Trophoblast cell (in vitro differentiated cells and primary cell): Measurements from ENCODE around the gene CLCF1.

ENCODE experiments used
- DNase-seq, 2 donors: peaks; one replicate each; pipeline ENCODE4 v3.0.0-alpha.2; 2016
- H2AFZ ChIP-seq: 2 replicates; pipeline ENCODE4 v1.6.1; 2013; ENCODE audit warnings: low read length, moderate library complexity, mild to moderate bottlenecking; ENCODE audit not compliant: insufficient read depth, poor library complexity
- H2AK5ac ChIP-seq: 2 replicates; pipeline ENCODE4 v1.6.1; 2013; ENCODE audit warnings: mild to moderate bottlenecking, low read length
- H2BK120ac ChIP-seq: 2 replicates; pipeline ENCODE4 v1.6.1; 2013; ENCODE audit warnings: low read length, mild to moderate bottlenecking, moderate library complexity; ENCODE audit not compliant: insufficient read depth, poor library complexity
- H2BK12ac ChIP-seq: 2 replicates; pipeline ENCODE4 v1.6.1; 2013; ENCODE audit warnings: mild to moderate bottlenecking, low read length, moderate library complexity
- H2BK5ac ChIP-seq: 2 replicates; pipeline ENCODE4 v1.6.1; 2013; ENCODE audit warnings: low read length, low read depth, moderate library complexity, mild to moderate bottlenecking; ENCODE audit not compliant: poor library complexity
- H3K14ac ChIP-seq: 2 replicates; pipeline ENCODE4 v1.6.1; 2013; ENCODE audit warnings: mild to moderate bottlenecking, low read length
- H3K18ac ChIP-seq: 2 replicates; pipeline ENCODE4 v1.6.1; 2013; ENCODE audit warnings: mild to moderate bottlenecking, low read length
- H3K23ac ChIP-seq: 2 replicates; pipeline ENCODE4 v1.6.1; 2013; ENCODE audit warnings: low read length
- H3K27ac ChIP-seq: 2 replicates; pipeline ENCODE4 v1.5.1; 2013; ENCODE audit warnings: low read depth, mild to moderate bottlenecking, inconsistent platforms, low read length, moderate library complexity
- H3K27me3 ChIP-seq: 2 replicates; pipeline ENCODE4 v1.6.1; 2013; ENCODE audit warnings: inconsistent platforms, mild to moderate bottlenecking, low read length, moderate library complexity; ENCODE audit not compliant: insufficient read depth
- H3K36me3 ChIP-seq, 2 experiments: 1 replicate in 1 of 2; 2 replicates in 1 of 2; pipeline ENCODE4 v1.6.1; 2013; ENCODE audit warnings: low read length in 2 of 2, mild to moderate bottlenecking in 2 of 2, moderate library complexity in 1 of 2; ENCODE audit not compliant: insufficient read depth in 2 of 2, control insufficient read depth in 1 of 2
- H3K4ac ChIP-seq: 2 replicates; pipeline ENCODE4 v1.6.1; 2013; ENCODE audit warnings: low read depth, mild to moderate bottlenecking, low read length, moderate library complexity
- H3K4me1 ChIP-seq, 2 experiments: 1 replicate in 1 of 2; 2 replicates in 1 of 2; pipeline ENCODE4 v1.6.1; 2013; ENCODE audit warnings: low read length in 2 of 2, mild to moderate bottlenecking in 2 of 2, moderate library complexity in 1 of 2; ENCODE audit not compliant: insufficient read depth in 2 of 2, control insufficient read depth in 1 of 2
- H3K4me2 ChIP-seq: 2 replicates; pipeline ENCODE4 v1.6.1; 2013; ENCODE audit warnings: inconsistent platforms, mild to moderate bottlenecking, low read length, moderate library complexity
- H3K4me3 ChIP-seq: 2 replicates; pipeline ENCODE4 v1.5.1; 2013; ENCODE audit warnings: mild to moderate bottlenecking, low read depth, low read length, inconsistent platforms
- H3K79me1 ChIP-seq: one replicate; pipeline ENCODE4 v1.6.1; 2013; ENCODE audit warnings: low read length
- H3K79me2 ChIP-seq: 2 replicates; pipeline ENCODE4 v1.6.1; 2013; ENCODE audit warnings: low read length, mild to moderate bottlenecking; ENCODE audit not compliant: control insufficient read depth, insufficient read depth, poor library complexity
- H3K9ac ChIP-seq: 2 replicates; pipeline ENCODE4 v1.6.1; 2013; ENCODE audit warnings: mild to moderate bottlenecking, low read length
- H3K9me3 ChIP-seq: 2 replicates; pipeline ENCODE4 v1.6.1; 2013; ENCODE audit warnings: low read depth, mild to moderate bottlenecking, control low read depth, inconsistent platforms, low read length; ENCODE audit not compliant: insufficient read depth
- H4K12ac ChIP-seq: 2 replicates; pipeline ENCODE4 v1.6.1; 2013; ENCODE audit warnings: low read depth, mild to moderate bottlenecking, low read length, moderate library complexity
- H4K8ac ChIP-seq: 2 replicates; pipeline ENCODE4 v1.6.1; 2013; ENCODE audit warnings: low read depth, mild to moderate bottlenecking, low read length, moderate library complexity
- H4K91ac ChIP-seq: one replicate; pipeline ENCODE4 v1.6.1; 2013; ENCODE audit warnings: low read depth, mild to moderate bottlenecking, low read length, moderate library complexity
- WGBS: extraction: QIAGEN DNeasy Blood & Tissue Kit; methylation state at CpG from one replicate; pipeline ENCODE4 v1.1.7; 2013; ENCODE audit warnings: missing lambda C conversion rate; ENCODE audit not compliant: insufficient read length, insufficient coverage; ENCODE audit errors: extremely low coverage; 5-methylcytosine and 5-hydroxymethylcytosine counted together

CLCF1 gene

GRCh38 chr11:67374571-67375281, 1.3 kb upstream of the CLCF1 start:
- Histone ChIP-seq H4K8ac (peak overlapping the region; percentile 46), H2BK12ac (peak overlapping the region; percentile 15), H4K91ac (peak overlapping the region; percentile 50), H3K79me1 (peaks cover 29% of the 10 kb centered on the region), H3K18ac (peak overlapping the region; percentile 22), H3K27ac (peak overlapping the region; percentile 34), H3K9me3 (peaks cover 1% of the 10 kb centered on the region), H2BK120ac (peak overlapping the region; percentile 18), H4K12ac (peak overlapping the region; percentile 35), H3K4me2 (peak overlapping the region; percentile 72), H3K9ac (no peak overlapping the region), H2BK5ac (no peak overlapping the region), H3K23ac (no peak overlapping the region), H2AFZ (no peak overlapping the region), H3K14ac (peak overlapping the region; percentile 36), H3K79me2 (peaks cover 5% of the 10 kb centered on the region), H3K4me1 (peaks cover 39 to 47% of the 10 kb centered on the region in 2 experiments), H2AK5ac (no peak overlapping the region), H3K27me3 (peaks cover 15% of the 10 kb centered on the region), H3K4me3 (no peak overlapping the region), H3K4ac (no peak overlapping the region), H3K36me3 (no peaks in the 10 kb centered on the region)
- WGBS, result no CpG with 5 or more reads among the region's 9 CpGs
- DNase-seq, result no peak

- peaks cover 5% of the 10 kb centered on the region for H3K79me2 ChIP-seq
- peak overlapping the region; percentile 39 for H3K14ac ChIP-seq
- H2BK12ac ChIP-seq, result peak overlapping the region; percentile 15
- H3K18ac ChIP-seq, result peak overlapping the region; percentile 22
- H3K4me3 ChIP-seq, result peak overlapping the region; percentile 76
- H4K91ac ChIP-seq, result peak overlapping the region; percentile 96
- no peak overlapping the region for H3K23ac ChIP-seq
- peak overlapping the region; percentile 70 for H3K9ac ChIP-seq
- no peak overlapping the region for H2AK5ac ChIP-seq
- peak overlapping the region; percentile 88 for H2BK120ac ChIP-seq
- H3K4me1 ChIP-seq, result peaks cover 39 to 46% of the 10 kb centered on the region in 2 experiments
- H3K4ac ChIP-seq, result no peak overlapping the region
- no peak overlapping the region for H4K12ac ChIP-seq
- peak overlapping the region; percentile 23 for H2AFZ ChIP-seq
- no peak overlapping the region for H2BK5ac ChIP-seq
- peak; percentile 93 to 96 for DNase-seq
- H3K9me3 ChIP-seq, result no peaks in the 10 kb centered on the region
- no CpG with 5 or more reads among the region's 40 CpGs for WGBS
- H3K36me3 ChIP-seq, result no peaks in the 10 kb centered on the region
- peaks cover 28% of the 10 kb centered on the region for H3K79me1 ChIP-seq
- H3K27ac ChIP-seq, result peak overlapping the region; percentile 68
- peaks cover 15% of the 10 kb centered on the region for H3K27me3 ChIP-seq
- H4K8ac ChIP-seq, result peak overlapping the region; percentile 46
- peak overlapping the region; percentile 72 for H3K4me2 ChIP-seq
Observed at GRCh38 chr11:67373648-67374570, 511 bp upstream of the CLCF1 start.

GRCh38 chr11:67372321-67372992, 941 bp downstream of the CLCF1 start:
- Histone ChIP-seq H3K18ac (peak overlapping the region; percentile 82), H3K4me1 (peaks cover 38 to 41% of the 10 kb centered on the region in 2 experiments), H3K4me2 (peak overlapping the region; percentile 72), H3K9me3 (peaks cover 2% of the 10 kb centered on the region), H3K23ac (no peak overlapping the region), H2AFZ (peak overlapping the region; percentile 75), H3K79me2 (peaks cover 5% of the 10 kb centered on the region), H4K8ac (peak overlapping the region; percentile 80), H3K36me3 (no peaks in the 10 kb centered on the region), H4K12ac (peak overlapping the region; percentile 57), H2AK5ac (no peak overlapping the region), H3K27ac (peak overlapping the region; percentile 68), H2BK120ac (peak overlapping the region; percentile 74), H3K9ac (peak overlapping the region; percentile 72), H2BK5ac (peak overlapping the region; percentile 48), H3K79me1 (peaks cover 28% of the 10 kb centered on the region), H3K4me3 (peak overlapping the region; percentile 76), H3K14ac (peak overlapping the region; percentile 88), H2BK12ac (peak overlapping the region; percentile 50), H3K27me3 (peaks cover 15% of the 10 kb centered on the region), H4K91ac (peak overlapping the region; percentile 96), H3K4ac (peak overlapping the region; percentile 24)
- no CpG with 5 or more reads among the region's 78 CpGs for WGBS
- DNase-seq, result no peak

- no peak for DNase-seq
- Histone ChIP-seq H3K4me3 (peak overlapping the region; percentile 56), H3K27me3 (peaks cover 10% of the 10 kb centered on the region), H3K36me3 (no peaks in the 10 kb centered on the region), H3K23ac (no peak overlapping the region), H2AFZ (peak overlapping the region; percentile 19), H4K12ac (no peak overlapping the region), H4K91ac (peak overlapping the region; percentile 86), H3K18ac (peak overlapping the region; percentile 54), H3K4me2 (peak overlapping the region; percentile 66), H3K4ac (peak overlapping the region; percentile 24), H4K8ac (peak overlapping the region; percentile 50), H3K9me3 (peaks cover 2% of the 10 kb centered on the region), H2AK5ac (peak overlapping the region; percentile 27), H3K79me1 (peaks cover 28% of the 10 kb centered on the region), H2BK5ac (peak overlapping the region; percentile 27), H2BK120ac (peak overlapping the region; percentile 49), H3K4me1 (peaks cover 38 to 41% of the 10 kb centered on the region in 2 experiments), H3K79me2 (peaks cover 5% of the 10 kb centered on the region), H2BK12ac (peak overlapping the region; percentile 50), H3K14ac (peak overlapping the region; percentile 56), H3K27ac (peak overlapping the region; percentile 38), H3K9ac (peak overlapping the region; percentile 49)
- WGBS, result no CpG with 5 or more reads among the region's 16 CpGs
Observed at GRCh38 chr11:67371911-67372320, 1.5 kb downstream of the CLCF1 start.
